Liver (tissue), 9 donors: ENCODE results near the gene FBXW9. TPM values are rescaled to one million over a fixed set of nuclear protein-coding genes. Genes with fewer than 3 reads are reported as not detected.
"Not testable (repeated sequence)": the region's sequence is repeated elsewhere in the genome, so short reads cannot be mapped to it uniquely, and the experiment has no call there.

Experiments
- DNase-seq: peaks from one replicate; pipeline ENCODE4 v3.0.0-alpha.2; 2017; ENCODE audit warnings: low spot score
- H3K27ac ChIP-seq, 2 donors: one replicate each; pipeline ENCODE4 v1.7.0; 2013; ENCODE audit warnings: inconsistent platforms in 2 of 2, low read length in 2 of 2, control low read depth in 1 of 2, low read depth in 1 of 2, mild to moderate bottlenecking in 1 of 2
- H3K27me3 ChIP-seq, 4 donors: one replicate each; pipeline versions ENCODE4 v1.6.1 to v1.7.0; 2013; ENCODE audit warnings: low read length in 3 of 4, inconsistent platforms in 1 of 4, mild to moderate bottlenecking in 1 of 4, moderate library complexity in 1 of 4; ENCODE audit not compliant: control insufficient read depth in 4 of 4, insufficient read depth in 4 of 4
- H3K36me3 ChIP-seq, 4 donors: one replicate each; pipeline versions ENCODE4 v1.6.1 to v1.7.0; 2013; ENCODE audit warnings: low read length in 3 of 4, mild to moderate bottlenecking in 3 of 4, low read depth in 1 of 4, moderate library complexity in 1 of 4; ENCODE audit not compliant: control insufficient read depth in 4 of 4, insufficient read depth in 3 of 4
- H3K4me1 ChIP-seq, 4 donors: one replicate each; pipeline versions ENCODE4 v1.6.1 to v1.7.0; 2013; ENCODE audit warnings: low read length in 3 of 4, mild to moderate bottlenecking in 3 of 4, moderate library complexity in 1 of 4; ENCODE audit not compliant: control insufficient read depth in 4 of 4, insufficient read depth in 4 of 4
- H3K4me3 ChIP-seq, 3 donors: one replicate each; pipeline versions ENCODE4 v1.6.1 to v1.7.0; 2013; ENCODE audit warnings: low read length in 3 of 3, control low read depth in 1 of 3, low read depth in 1 of 3, mild to moderate bottlenecking in 1 of 3
- H3K9ac ChIP-seq, 2 donors: one replicate each; pipeline ENCODE4 v1.7.0; 2013; ENCODE audit warnings: low read length in 2 of 2, mild to moderate bottlenecking in 2 of 2, moderate library complexity in 2 of 2, control low read depth in 1 of 2, low read depth in 1 of 2
- H3K9me3 ChIP-seq, 4 donors: one replicate each; pipeline versions ENCODE4 v1.6.1 to v1.7.0; 2013; ENCODE audit warnings: low read length in 3 of 4; ENCODE audit not compliant: control insufficient read depth in 4 of 4
- ATF3 ChIP-seq: IDR thresholded peaks from 2 replicates; pipeline ENCODE4 v1.6.1; 2016; ENCODE audit warnings: antibody characterized with exemption
- CTCF ChIP-seq: fragments of 150-350 bp; IDR thresholded peaks from 2 replicates; pipeline ENCODE4 v1.5.1; 2017; ENCODE audit warnings: improper control_type of control experiment, low read depth, low read length; ENCODE audit not compliant: missing input control
- EGR1 ChIP-seq, 2 donors: IDR thresholded peaks; 2 replicates each; pipeline ENCODE4 v1.6.1; 2016 to 2018; ENCODE audit warnings: antibody characterized with exemption in 2 of 2, low read depth in 2 of 2
- FOXA1 ChIP-seq: IDR thresholded peaks from 2 replicates; pipeline ENCODE4 v1.6.1; 2016; ENCODE audit warnings: antibody characterized with exemption
- FOXA2 ChIP-seq: IDR thresholded peaks from 2 replicates; pipeline ENCODE4 v1.6.1; 2016; ENCODE audit warnings: antibody characterized with exemption
- HNF4G ChIP-seq: IDR thresholded peaks from 2 replicates; pipeline ENCODE4 v1.6.1; 2016; ENCODE audit warnings: antibody characterized with exemption
- JUND ChIP-seq, 2 donors: IDR thresholded peaks; 2 replicates each; pipeline ENCODE4 v1.6.1; 2016; ENCODE audit warnings: antibody characterized with exemption in 2 of 2
- RAD21 ChIP-seq, 2 donors: IDR thresholded peaks; 2 replicates each; pipeline ENCODE4 v1.6.1; 2016; ENCODE audit warnings: antibody characterized with exemption in 2 of 2, mild to moderate bottlenecking in 2 of 2
- RXRA ChIP-seq, 2 donors: IDR thresholded peaks; 2 replicates each; pipeline ENCODE4 v1.6.1; 2017 to 2018; ENCODE audit warnings: antibody characterized with exemption in 2 of 2, mild to moderate bottlenecking in 1 of 2
- TAF1 ChIP-seq: conservative IDR thresholded peaks from 2 replicates; pipeline ENCODE4 v1.6.1; 2016; ENCODE audit warnings: antibody characterized with exemption, mild to moderate bottlenecking
- ZBTB33 ChIP-seq: IDR thresholded peaks from 2 replicates; pipeline ENCODE4 v1.6.1; 2016; ENCODE audit warnings: antibody characterized with exemption
- WGBS: extraction: QIAGEN DNeasy Blood & Tissue Kit; methylation state at CpG from one replicate; pipeline ENCODE4 v1.1.7; 2013; 5-methylcytosine and 5-hydroxymethylcytosine counted together
- polyA plus RNA-seq, 2 donors: library from polyadenylated mRNA; stranded (reverse) in 1 of 2; unstranded in 1 of 2; fragments of 200-250 nt in 1 of 2; fragments of >200 nt in 1 of 2; fragmentation: Nextera tagmentation in 1 of 2; extraction: Ambion mirVana in 1 of 2; gene quantifications; one replicate each; pipeline versions ENCODE4 v1.2.1 to v1.2.3, GENCODE V29; 2013 to 2015
- total RNA-seq, 2 donors: library from RNA; depleted of rRNA; stranded (reverse); fragments of >200 nt; gene quantifications; one replicate each; pipeline ENCODE4 v1.2.3, GENCODE V29; 2014
- donor health status: healthy.
- donor health status: healthy.
- donor health status: healthy.
- donor health status: healthy.
- donor health status: healthy.

The FBXW9 gene
- total and polyA plus RNA-seq, 4 donors: 2.3 to 4.0 (median 3.0) TPM

DNA sequence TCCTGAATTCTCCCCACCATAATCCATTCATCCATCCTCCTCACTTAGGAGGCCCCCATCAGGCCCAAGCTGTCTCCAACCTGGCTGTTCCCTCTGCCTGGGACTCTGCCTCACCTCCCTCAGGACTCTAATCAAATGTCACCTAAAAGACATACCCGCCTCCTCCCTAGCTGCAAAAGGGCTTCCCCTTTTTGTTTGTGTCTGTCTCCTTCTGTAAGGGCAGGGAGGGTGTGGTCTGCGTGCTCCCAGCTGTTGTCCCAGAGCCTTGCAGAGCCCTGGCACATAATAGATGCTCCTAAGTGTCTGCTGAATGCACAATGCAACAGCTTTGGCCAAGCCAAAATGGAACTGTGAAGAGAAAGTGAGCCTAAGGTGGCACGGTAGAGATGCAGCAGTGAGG is 33.6 kb upstream of the FBXW9 start (continued):
- TF ChIP-seq ZBTB33 (no peak), ATF3 (no peak)

- Histone ChIP-seq H3K4me1 (peaks cover 17 to 73% (median 54%) of the 10 kb centered on the region in 4 donors), H3K9ac (no peak overlapping the region), H3K36me3 (peaks cover 3 to 27% (median 21%) of the 10 kb centered on the region in 4 donors), H3K27ac (no peak overlapping the region), H3K27me3 (no peaks in the 10 kb centered on the region), H3K4me3 (no peak overlapping the region), H3K9me3 (no peaks in the 10 kb centered on the region)
- 80% methylated on average over 9 of the region's 9 CpGs for WGBS
- DNase-seq: no peak
- TF ChIP-seq HNF4G: no peak
- TF ChIP-seq RXRA (IDR thresholded peaks at IDR 0.05): no peak
- no peak for TF ChIP-seq RAD21 (IDR thresholded peaks at IDR 0.05)
- TF ChIP-seq EGR1 (IDR thresholded peaks at IDR 0.05; ENCODE audit: low read depth in 2 of 2): no peak
- TF ChIP-seq FOXA2: no peak
- TF ChIP-seq CTCF: no peak
These were observed 31.5 kb upstream of the FBXW9 start for GRCh38 chr19:12727745-12728433.

GRCh38 chr19:12726988-12727316 is 30.5 kb upstream of the FBXW9 start:
- WGBS: 98% methylated on average over 2 of the region's 2 CpGs

DNA sequence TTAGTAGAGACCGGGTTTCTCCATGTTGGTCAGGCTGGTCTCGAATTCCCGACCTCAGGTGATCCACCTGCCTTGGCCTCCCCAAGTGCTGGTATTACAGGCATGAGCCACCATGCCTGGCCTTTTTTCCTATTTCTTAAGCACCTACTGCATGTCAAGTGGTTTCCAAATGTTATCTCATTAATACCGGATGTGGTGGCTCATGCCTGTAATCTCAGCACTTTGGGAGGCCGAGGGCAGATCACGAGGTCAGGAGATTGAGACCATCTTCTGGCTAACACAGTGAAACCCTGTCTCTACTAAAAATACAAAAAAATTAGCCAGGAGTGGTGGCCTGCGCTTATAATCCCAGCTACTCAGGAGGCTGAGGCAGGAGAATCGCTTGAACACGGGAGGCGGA is 29.2 kb upstream of the FBXW9 start:
- H3K9me3 ChIP-seq, H3K4me3 ChIP-seq, DNase-seq, H3K27ac ChIP-seq, H3K27me3 ChIP-seq, H3K9ac ChIP-seq: not testable (repeated sequence)
- Histone ChIP-seq H3K4me1 (peaks cover 6 to 65% (median 44%) of the 10 kb centered on the region in 4 donors), H3K36me3 (peaks cover 2 to 19% (median 16%) of the 10 kb centered on the region in 4 donors)
- 77% methylated on average over 10 of the region's 10 CpGs for WGBS

More at GRCh38 chr19:12726988-12727316, 30.5 kb upstream of the FBXW9 start:
- TF ChIP-seq TAF1 (no peak), CTCF (no peak), RXRA (IDR thresholded peaks at IDR 0.05) (no peak), FOXA1 (no peak), JUND (IDR thresholded peaks at IDR 0.05) (no peak)
- no peaks in the 10 kb centered on the region for H3K27me3 ChIP-seq
- no peak overlapping the region for H3K27ac ChIP-seq
- no peak for DNase-seq
- no peak overlapping the region for H3K9ac ChIP-seq
- peaks cover 3 to 27% (median 21%) of the 10 kb centered on the region in 4 donors for H3K36me3 ChIP-seq
- no peak overlapping the region for H3K4me3 ChIP-seq
- H3K4me1 ChIP-seq: peaks cover 9 to 67% (median 48%) of the 10 kb centered on the region in 4 donors
- H3K9me3 ChIP-seq: no peaks in the 10 kb centered on the region
